ENCODE results near the gene FAM32A. TPM values are rescaled to one million over a fixed set of nuclear protein-coding genes. Genes with fewer than 3 reads are reported as not detected.

The FAM32A gene
- total RNA-seq, 1 donor from 2014 or later, result 82.9 TPM

DNA sequence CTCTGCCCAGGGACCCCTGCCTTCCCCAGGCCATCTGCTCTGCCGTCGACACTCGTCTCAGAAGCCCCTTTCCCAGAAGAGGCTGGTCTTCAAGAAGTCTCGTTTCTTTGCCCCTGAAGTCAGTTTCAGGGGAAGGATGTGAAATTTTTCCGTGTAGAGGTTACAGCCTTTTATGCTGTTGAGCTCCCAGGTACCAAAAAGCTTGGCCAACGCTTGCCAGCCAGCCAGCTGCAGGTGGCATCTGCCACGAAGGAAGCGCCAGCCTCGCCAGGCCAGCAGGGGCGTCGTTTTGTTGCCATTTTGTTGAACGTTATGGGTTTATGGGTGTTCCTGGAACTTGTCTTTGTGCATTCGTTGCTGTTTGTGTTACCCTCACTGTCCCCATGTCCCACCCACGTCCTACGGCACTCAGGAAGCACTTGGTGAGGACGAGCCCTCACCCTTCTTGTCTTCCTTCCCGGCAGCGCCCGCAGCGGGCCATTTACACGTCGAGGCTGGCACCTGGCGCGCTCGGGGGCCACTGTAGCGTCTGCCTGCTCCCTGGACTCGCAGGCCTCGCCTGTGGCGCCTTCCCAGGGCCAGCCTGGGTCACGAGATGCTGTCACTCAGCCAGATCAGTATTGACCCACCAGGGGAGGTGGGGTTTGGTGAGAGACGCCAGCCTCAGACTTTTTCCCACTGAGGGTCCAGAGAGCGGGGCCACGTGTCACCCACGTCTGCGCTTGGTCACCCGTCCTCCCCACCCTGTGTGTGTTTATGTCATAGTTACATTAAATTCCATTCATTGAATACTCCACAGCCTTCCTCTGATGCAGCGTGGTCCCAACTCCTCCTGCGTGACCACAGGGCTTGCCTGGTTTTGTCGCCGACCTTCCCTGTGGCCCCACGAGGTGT is 49.6 kb downstream of the FAM32A start:
- TF ChIP-seq, protein P1, sequence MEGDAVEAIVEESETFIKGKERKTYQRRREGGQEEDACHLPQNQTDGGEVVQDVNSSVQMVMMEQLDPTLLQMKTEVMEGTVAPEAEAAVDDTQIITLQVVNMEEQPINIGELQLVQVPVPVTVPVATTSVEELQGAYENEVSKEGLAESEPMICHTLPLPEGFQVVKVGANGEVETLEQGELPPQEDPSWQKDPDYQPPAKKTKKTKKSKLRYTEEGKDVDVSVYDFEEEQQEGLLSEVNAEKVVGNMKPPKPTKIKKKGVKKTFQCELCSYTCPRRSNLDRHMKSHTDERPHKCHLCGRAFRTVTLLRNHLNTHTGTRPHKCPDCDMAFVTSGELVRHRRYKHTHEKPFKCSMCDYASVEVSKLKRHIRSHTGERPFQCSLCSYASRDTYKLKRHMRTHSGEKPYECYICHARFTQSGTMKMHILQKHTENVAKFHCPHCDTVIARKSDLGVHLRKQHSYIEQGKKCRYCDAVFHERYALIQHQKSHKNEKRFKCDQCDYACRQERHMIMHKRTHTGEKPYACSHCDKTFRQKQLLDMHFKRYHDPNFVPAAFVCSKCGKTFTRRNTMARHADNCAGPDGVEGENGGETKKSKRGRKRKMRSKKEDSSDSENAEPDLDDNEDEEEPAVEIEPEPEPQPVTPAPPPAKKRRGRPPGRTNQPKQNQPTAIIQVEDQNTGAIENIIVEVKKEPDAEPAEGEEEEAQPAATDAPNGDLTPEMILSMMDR (IDR thresholded peaks at IDR 0.05; ENCODE audit: insufficient read depth, low read length, severe bottlenecking), result no peak
- Histone ChIP-seq H3K27me3 (ENCODE audit: control insufficient read depth, insufficient read depth, low read length) (no peaks in the 10 kb centered on the region), H3K4me3 (ENCODE audit: low read depth, low read length) (no peak overlapping the region), H3K36me3 (ENCODE audit: control insufficient read depth, insufficient read depth, low read length) (peaks cover 16% of the 10 kb centered on the region)
- no peak for FAIRE-seq
- DNase-seq (ENCODE audit: low read depth), result no peak

DNA sequence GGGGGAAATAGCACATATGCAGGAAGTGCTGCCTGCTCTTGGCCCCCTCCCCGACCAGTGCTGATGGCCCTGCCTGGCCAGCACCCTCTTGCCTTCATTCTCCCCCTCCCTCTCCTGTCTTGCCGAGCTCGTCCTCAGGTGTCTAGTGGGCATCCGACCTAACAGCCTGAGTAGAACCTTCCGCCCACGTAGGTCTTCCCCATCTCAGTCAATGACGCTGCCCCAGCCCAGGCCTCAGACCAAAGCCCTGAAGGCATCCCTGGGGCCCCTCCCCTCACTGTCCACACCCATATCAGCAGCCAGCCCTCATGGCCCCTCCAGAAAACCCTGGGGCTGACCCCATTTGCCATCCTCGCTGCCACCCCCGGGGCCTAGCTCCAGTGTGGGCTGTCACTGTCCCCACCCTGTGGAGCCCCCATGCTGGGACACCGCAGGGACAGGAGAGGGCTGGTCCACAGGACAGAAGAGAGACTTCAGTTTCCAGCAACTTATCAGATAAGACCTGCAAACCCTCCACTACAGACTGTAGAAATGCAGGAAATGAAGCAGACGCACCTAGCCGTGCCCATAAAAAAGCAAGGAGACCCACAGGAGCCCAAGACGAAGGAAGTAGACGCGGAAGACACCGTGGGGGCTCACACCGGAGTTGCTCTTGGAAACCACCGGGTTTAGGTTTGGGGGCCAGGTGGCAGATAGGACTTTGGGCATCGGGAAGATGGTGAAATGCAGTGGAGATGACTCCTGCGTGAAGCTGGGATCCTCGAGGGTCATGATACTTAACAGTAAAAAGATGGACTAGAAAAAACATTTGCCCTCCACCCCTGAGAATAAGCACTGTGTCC is 50.8 kb downstream of the FAM32A start:
- DNase-seq (ENCODE audit: low read depth), result no peak
- Histone ChIP-seq H3K4me3 (ENCODE audit: low read depth, low read length) (no peak overlapping the region), H3K27me3 (ENCODE audit: control insufficient read depth, insufficient read depth, low read length) (no peaks in the 10 kb centered on the region), H3K36me3 (ENCODE audit: control insufficient read depth, insufficient read depth, low read length) (peaks cover 13% of the 10 kb centered on the region)
- no peak for FAIRE-seq
- TF ChIP-seq, protein P1 (IDR thresholded peaks at IDR 0.05; ENCODE audit: insufficient read depth, low read length, severe bottlenecking), result no peak

Other genes with a start within 250 kb of the FAM32A start
- not detected in 2 replicates for gene OR10H4, start 236.4 kb upstream of the FAM32A start, total RNA-seq
- 235 and 395 TPM in 2 replicates for gene TPM4, start 108.9 kb upstream of the FAM32A start, total RNA-seq
- 76.6 and 99.2 TPM in 2 replicates for gene RAB8A, start 73.5 kb upstream of the FAM32A start, total RNA-seq
- 0.26 and 0.38 TPM in 2 replicates for gene HSH2D, start 41.7 kb upstream of the FAM32A start, total RNA-seq
- gene CIB3, start 11.9 kb upstream of the FAM32A start, total RNA-seq, result not detected in 2 replicates
- 20.5 and 23.4 TPM in 2 replicates for gene AP1M1, start 12.5 kb downstream of the FAM32A start, total RNA-seq
- under 0.01 and 0.64 TPM in 2 replicates for gene KLF2, start 139.4 kb downstream of the FAM32A start, total RNA-seq